DOHH2 (cell line): ENCODE measurements around the gene TRIM67.

Experiments used
- CTCF ChIP-seq: fragments of 200-600 bp; sonication (generic); IDR thresholded peaks from one replicate; pipeline ENCODE4 v1.5.1; 2014; ENCODE audit warnings: antibody characterized with exemption, mild to moderate bottlenecking, low read depth, low read length; ENCODE audit not compliant: poor library complexity, severe bottlenecking
- EZH2phosphoT487 ChIP-seq: fragments of 200-600 bp; sonication (generic); IDR thresholded peaks from 2 replicates; pipeline ENCODE4 v1.6.1; 2017; ENCODE audit warnings: borderline replicate concordance, mild to moderate bottlenecking, antibody characterized with exemption, low read length, moderate library complexity, mixed read lengths

- TF ChIP-seq CTCF (no peak), EZH2phosphoT487 (no peak)
Measured at GRCh38 chr1:231240883-231241735, 79.3 kb downstream of the TRIM67 start, which contains the start of gene GNPAT.
